ENCODE data around the gene ASRGL1. TPM values are rescaled to one million over a fixed set of nuclear protein-coding genes. Genes with fewer than 3 reads are reported as not detected.

ASRGL1 gene
- total and polyA plus RNA-seq, 3 donors from 2014 or later, result 101 to 295 (median 119) TPM

DNA sequence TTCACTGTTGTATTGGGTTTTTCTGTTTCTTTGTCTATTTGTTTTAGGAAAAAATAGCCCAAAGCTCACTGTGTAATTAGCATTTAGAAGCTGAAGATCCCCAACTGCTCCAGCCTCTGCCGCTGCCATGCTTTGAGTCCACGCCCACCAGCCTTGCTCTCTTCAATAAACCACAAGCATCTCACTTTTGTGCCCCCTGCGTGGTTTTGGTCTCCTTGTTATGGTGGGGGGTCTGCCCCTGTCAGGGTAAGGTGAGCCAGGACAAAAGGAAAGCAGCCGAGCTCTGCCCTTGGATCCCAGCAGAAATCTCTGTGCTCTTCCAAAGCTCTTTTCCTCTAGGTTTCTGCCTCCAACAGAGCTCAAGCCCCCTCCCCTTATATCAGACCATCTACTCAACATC is 85.8 kb downstream of the ASRGL1 start:
- no peaks in the 10 kb centered on the region for H3K9me3 ChIP-seq
- no peak overlapping the region for H3K27ac ChIP-seq
- DNase-seq, result no peak
- no peak for TF ChIP-seq POLR2A (IDR thresholded peaks at IDR 0.05)
- TF ChIP-seq, protein P1, sequence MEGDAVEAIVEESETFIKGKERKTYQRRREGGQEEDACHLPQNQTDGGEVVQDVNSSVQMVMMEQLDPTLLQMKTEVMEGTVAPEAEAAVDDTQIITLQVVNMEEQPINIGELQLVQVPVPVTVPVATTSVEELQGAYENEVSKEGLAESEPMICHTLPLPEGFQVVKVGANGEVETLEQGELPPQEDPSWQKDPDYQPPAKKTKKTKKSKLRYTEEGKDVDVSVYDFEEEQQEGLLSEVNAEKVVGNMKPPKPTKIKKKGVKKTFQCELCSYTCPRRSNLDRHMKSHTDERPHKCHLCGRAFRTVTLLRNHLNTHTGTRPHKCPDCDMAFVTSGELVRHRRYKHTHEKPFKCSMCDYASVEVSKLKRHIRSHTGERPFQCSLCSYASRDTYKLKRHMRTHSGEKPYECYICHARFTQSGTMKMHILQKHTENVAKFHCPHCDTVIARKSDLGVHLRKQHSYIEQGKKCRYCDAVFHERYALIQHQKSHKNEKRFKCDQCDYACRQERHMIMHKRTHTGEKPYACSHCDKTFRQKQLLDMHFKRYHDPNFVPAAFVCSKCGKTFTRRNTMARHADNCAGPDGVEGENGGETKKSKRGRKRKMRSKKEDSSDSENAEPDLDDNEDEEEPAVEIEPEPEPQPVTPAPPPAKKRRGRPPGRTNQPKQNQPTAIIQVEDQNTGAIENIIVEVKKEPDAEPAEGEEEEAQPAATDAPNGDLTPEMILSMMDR (IDR thresholded peaks at IDR 0.05), result no peak
- H3K4me1 ChIP-seq, result peaks cover 15% of the 10 kb centered on the region
- no peaks in the 10 kb centered on the region for H3K36me3 ChIP-seq (ENCODE audit: low read depth, missing control alignments)
- no peak overlapping the region for H3K4me3 ChIP-seq
- WGBS, 2 donors, result 79 to 97% methylated on average over 4 of the region's 4 CpGs
- no peaks in the 10 kb centered on the region for H3K27me3 ChIP-seq
- intact Hi-C loops (cut with DNase I; ENCODE audit: low total_unique reads), result no loop called here

DNA sequence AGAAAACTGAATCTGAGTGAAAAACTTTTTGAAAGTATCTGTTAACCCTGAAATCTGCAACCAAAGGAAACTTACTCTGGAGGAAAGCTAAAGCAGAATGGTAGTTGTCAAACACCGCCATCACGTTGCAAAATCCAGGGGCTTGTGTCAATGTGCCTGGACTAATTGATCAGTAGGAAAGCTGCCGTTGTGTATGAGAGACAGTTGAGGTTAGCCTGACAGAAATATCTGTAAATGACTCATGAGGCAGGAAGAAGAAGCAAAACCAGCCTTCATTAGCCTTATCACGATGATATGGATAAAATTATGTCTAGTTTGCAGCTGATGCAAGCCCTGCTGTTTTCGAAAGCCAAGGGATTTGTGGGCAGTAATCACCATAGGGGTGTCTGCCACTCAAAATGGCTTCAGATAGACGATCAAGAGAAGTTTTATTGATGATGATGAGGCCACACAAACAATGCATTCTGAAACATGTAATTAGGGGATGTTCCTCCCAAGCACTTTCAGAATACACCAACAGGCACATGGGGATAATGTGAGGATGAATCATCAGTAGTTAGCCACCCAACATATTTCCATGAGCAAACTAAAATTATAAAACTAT is 90.5 kb downstream of the ASRGL1 start:
- no peak for DNase-seq
- Histone ChIP-seq H3K4me3 (no peak overlapping the region), H3K36me3 (ENCODE audit: low read depth, missing control alignments) (no peaks in the 10 kb centered on the region), H3K4me1 (no peaks in the 10 kb centered on the region), H3K27me3 (no peaks in the 10 kb centered on the region), H3K27ac (no peak overlapping the region), H3K9me3 (no peaks in the 10 kb centered on the region)
- 62 to 64% methylated on average over 6 of the region's 6 CpGs for WGBS, 2 donors
- intact Hi-C loops (cut with DNase I; ENCODE audit: low total_unique reads), result no loop called here
- TF ChIP-seq, protein P1 (IDR thresholded peaks at IDR 0.05), result no peak
- TF ChIP-seq POLR2A (IDR thresholded peaks at IDR 0.05), result no peak

DNA sequence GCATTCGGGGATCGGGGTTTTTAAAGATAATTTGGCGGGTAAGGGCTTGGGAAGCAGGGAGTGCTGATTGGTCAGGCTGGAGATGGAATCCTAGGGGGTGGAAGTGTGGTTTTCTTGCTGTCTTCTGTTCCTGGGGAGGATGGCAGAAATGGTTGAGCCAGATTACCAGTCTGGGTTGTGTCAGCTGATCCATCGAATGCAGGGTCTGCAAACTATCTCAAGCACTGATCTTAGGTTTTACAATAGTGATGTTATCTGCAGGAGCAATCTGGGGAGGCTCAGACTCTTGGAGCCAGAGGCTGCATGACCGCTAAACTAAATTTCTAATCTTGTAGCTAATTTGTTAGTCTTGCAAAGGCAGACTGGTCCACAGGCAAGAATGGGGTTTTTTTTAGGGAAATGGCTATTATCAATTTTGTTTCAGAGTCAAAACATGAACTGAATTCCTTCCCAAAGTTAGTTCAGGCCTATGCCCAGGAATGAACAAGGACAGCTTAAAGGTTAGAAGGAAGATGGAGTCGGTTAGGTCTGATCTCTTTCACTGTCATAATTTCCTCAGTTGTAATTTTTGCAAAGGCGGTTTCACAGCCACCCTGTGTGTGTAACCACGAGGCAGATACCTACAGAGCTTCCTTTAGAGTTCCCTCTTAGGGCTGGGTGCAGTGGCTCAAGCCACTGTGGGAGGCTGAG is 91.8 kb downstream of the ASRGL1 start:
- intact Hi-C loops (cut with DNase I; ENCODE audit: low total_unique reads), result no loop called here
- no peaks in the 10 kb centered on the region for H3K27me3 ChIP-seq
- H3K36me3 ChIP-seq (ENCODE audit: low read depth, missing control alignments), result no peaks in the 10 kb centered on the region
- no peak overlapping the region for H3K27ac ChIP-seq
- no peak for DNase-seq
- no peaks in the 10 kb centered on the region for H3K9me3 ChIP-seq
- H3K4me1 ChIP-seq, result peaks cover 13% of the 10 kb centered on the region
- WGBS, 2 donors, result 75 to 82% methylated on average over 8 of the region's 8 CpGs
- TF ChIP-seq, protein P1 (IDR thresholded peaks at IDR 0.05), result no peak
- no peak for TF ChIP-seq POLR2A (IDR thresholded peaks at IDR 0.05)
- H3K4me3 ChIP-seq, result no peak overlapping the region

DNA sequence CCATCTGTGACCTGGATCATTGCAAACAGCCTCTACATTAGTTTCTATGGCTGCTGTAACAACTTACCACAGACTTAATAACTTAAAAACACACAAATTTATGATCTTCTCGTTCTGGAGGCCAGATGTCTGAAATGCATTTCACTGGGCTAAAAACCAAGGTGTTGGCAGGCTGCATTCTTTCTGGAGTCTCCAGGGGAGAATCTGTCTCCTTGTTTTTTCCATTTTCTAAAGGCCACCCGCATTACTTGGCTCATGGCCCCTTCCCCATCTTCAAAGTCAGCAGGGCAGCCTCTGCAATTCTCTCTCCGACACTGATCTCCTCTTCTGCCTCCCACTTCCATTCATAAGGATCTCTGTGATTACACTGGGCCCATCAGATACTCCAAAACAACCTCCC is 93.2 kb downstream of the ASRGL1 start:
- H3K4me1 ChIP-seq, result peaks cover 24% of the 10 kb centered on the region
- H3K36me3 ChIP-seq (ENCODE audit: low read depth, missing control alignments), result no peaks in the 10 kb centered on the region
- WGBS, 2 donors, result 50 to 51% methylated on average over 3 of the region's 3 CpGs
- intact Hi-C loops (cut with DNase I; ENCODE audit: low total_unique reads), result loop anchor here (5.0 kb wide), 1 partner anchor 112 kb away; no protein-coding TSS in a partner anchor
- no peak for TF ChIP-seq POLR2A (IDR thresholded peaks at IDR 0.05)
- TF ChIP-seq, protein P1 (IDR thresholded peaks at IDR 0.05), result no peak
- H3K9me3 ChIP-seq, result no peaks in the 10 kb centered on the region
- no peaks in the 10 kb centered on the region for H3K27me3 ChIP-seq
- H3K27ac ChIP-seq, result no peak overlapping the region
- no peak for DNase-seq
- no peak overlapping the region for H3K4me3 ChIP-seq
